Caki2 (cell line): ENCODE measurements around the gene CMTM7. TPM values are rescaled to one million over a fixed set of nuclear protein-coding genes. Genes with fewer than 3 reads are reported as not detected.

Source experiments
- DNase-seq: peaks from one replicate; pipeline ENCODE4 v3.0.0-alpha.2; 2015; ENCODE audit warnings: low read depth
- in situ Hi-C: cut with HindIII; loops from 2 replicates; pipeline ENCODE4 v1.10.0; 2016; ENCODE audit warnings: low sequenced_read_pairs, low pct_unique_long_range_greater_than_20kb, mixed read lengths
- total RNA-seq: library from RNA; depleted of rRNA; stranded (reverse); fragments of >200 nt; shearing (Covaris generic); gene quantifications from 2 replicates; pipeline ENCODE4 v1.2.3, GENCODE V29; 2014; ENCODE audit warnings: low replicate concordance

The CMTM7 gene
- total RNA-seq, 1 experiment from 2014 or later, result 15.5 TPM

GRCh38 chr3:32406486-32407408, 15.1 kb downstream of the CMTM7 start:
- in situ Hi-C loops, result no loop called here

GRCh38 chr3:32410367-32411246, 19.0 kb downstream of the CMTM7 start:
- in situ Hi-C loops, result no loop called here
- DNase-seq, result no peak

More at GRCh38 chr3:32406486-32407408, 15.1 kb downstream of the CMTM7 start:
- DNase-seq, result no peak

GRCh38 chr3:32411442-32411841, 19.8 kb downstream of the CMTM7 start:
- in situ Hi-C loops, result no loop called here

GRCh38 chr3:32412887-32413286, 21.2 kb downstream of the CMTM7 start:
- in situ Hi-C loops, result no loop called here
- DNase-seq, result no peak

More at GRCh38 chr3:32411442-32411841, 19.8 kb downstream of the CMTM7 start:
- DNase-seq, result no peak

GRCh38 chr3:32413845-32414521, 22.3 kb downstream of the CMTM7 start:
- in situ Hi-C loops, result no loop called here
- no peak for DNase-seq

GRCh38 chr3:32414522-32415202, 23.0 kb downstream of the CMTM7 start:
- in situ Hi-C loops, result no loop called here
- DNase-seq, result no peak

GRCh38 chr3:32419742-32420125, 28.1 kb downstream of the CMTM7 start:
- in situ Hi-C loops, result no loop called here
- DNase-seq, result no peak

GRCh38 chr3:32420126-32421038, 28.7 kb downstream of the CMTM7 start:
- in situ Hi-C loops, result no loop called here
- peak; percentile 98 for DNase-seq

GRCh38 chr3:32421185-32421584, 29.5 kb downstream of the CMTM7 start:
- in situ Hi-C loops, result no loop called here
- DNase-seq, result no peak

GRCh38 chr3:32421991-32422859, 30.6 kb downstream of the CMTM7 start:
- in situ Hi-C loops, result no loop called here
- peak; percentile 96 for DNase-seq

GRCh38 chr3:32422943-32423342, 31.3 kb downstream of the CMTM7 start:
- in situ Hi-C loops, result no loop called here
- no peak for DNase-seq

- in situ Hi-C loops, result no loop called here
- no peak for DNase-seq
Measured at GRCh38 chr3:32423534-32423933, 31.9 kb downstream of the CMTM7 start.

- DNase-seq, result no peak
- in situ Hi-C loops, result no loop called here
Measured at GRCh38 chr3:32423956-32424557, 32.4 kb downstream of the CMTM7 start.

- DNase-seq, result no peak
- in situ Hi-C loops, result no loop called here
Measured at GRCh38 chr3:32424581-32425250, 33.1 kb downstream of the CMTM7 start.
